SU-DHL-6 (cell line): ENCODE results near the gene HOXA11.

ENCODE experiments used
- EZH2phosphoT487 ChIP-seq: fragments of 200-600 bp; sonication (generic), shearing (Covaris generic); conservative IDR thresholded peaks from 2 replicates; pipeline ENCODE4 v1.6.1; 2018; ENCODE audit warnings: mild to moderate bottlenecking, antibody characterized with exemption, low read length, moderate library complexity, mixed read lengths
- TF ChIP-seq, protein P1 (sequence below): fragments of 200-600 bp; sonication (generic); IDR thresholded peaks from one replicate; pipeline ENCODE4 v1.5.1; 2017; ENCODE audit warnings: antibody characterized with exemption, mild to moderate bottlenecking, low read length, moderate library complexity; ENCODE audit not compliant: insufficient read depth, poor library complexity, severe bottlenecking

DNA sequence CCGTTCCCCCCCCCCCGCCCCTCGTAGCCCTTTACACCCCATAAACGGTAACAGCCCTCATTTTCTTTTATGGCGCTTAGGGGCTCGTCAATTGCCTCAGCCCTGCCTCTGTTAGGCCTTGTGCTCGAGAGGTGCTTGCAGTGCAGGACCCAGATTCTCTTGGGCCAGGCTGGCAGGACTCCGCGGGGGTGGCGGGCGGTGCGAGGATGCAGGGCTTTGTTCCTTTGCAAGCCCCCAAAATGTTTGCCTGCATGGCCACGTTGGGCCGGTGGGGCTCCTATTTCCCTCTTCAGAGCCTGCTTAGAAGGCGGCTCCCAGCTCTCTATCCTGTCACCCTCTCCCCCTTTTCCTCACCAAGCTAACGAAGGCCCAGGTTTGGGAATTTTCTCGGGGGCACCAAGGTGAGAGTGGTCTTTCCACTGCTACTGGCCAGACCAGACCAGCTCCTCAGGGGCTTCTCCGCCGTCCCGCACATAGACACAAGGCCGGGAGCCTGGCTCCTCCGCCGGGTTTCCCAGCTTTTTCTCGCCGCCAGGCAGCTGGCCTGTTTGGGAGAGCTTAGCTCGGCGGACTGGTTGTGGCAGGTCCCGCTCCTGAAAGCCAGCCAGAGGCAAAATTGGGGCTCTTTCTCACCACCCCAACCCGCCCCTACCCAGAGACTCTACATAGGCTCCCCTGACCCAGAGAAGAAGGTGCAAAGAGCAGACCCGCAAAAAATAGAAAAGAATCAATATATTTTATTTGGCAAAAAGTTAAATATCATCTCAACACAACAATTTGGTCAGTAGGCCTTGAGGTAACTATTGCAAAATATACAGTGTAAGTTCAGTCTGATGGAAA is 23.1 kb downstream of the HOXA11 start:
- TF ChIP-seq, protein P1, sequence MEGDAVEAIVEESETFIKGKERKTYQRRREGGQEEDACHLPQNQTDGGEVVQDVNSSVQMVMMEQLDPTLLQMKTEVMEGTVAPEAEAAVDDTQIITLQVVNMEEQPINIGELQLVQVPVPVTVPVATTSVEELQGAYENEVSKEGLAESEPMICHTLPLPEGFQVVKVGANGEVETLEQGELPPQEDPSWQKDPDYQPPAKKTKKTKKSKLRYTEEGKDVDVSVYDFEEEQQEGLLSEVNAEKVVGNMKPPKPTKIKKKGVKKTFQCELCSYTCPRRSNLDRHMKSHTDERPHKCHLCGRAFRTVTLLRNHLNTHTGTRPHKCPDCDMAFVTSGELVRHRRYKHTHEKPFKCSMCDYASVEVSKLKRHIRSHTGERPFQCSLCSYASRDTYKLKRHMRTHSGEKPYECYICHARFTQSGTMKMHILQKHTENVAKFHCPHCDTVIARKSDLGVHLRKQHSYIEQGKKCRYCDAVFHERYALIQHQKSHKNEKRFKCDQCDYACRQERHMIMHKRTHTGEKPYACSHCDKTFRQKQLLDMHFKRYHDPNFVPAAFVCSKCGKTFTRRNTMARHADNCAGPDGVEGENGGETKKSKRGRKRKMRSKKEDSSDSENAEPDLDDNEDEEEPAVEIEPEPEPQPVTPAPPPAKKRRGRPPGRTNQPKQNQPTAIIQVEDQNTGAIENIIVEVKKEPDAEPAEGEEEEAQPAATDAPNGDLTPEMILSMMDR = no peak
- TF ChIP-seq EZH2phosphoT487 = no peak
